H9 (cell line): ENCODE measurements around the gene CD7. TPM values are rescaled to one million over a fixed set of nuclear protein-coding genes. Genes with fewer than 3 reads are reported as not detected.

Experiments used
- DNase-seq: peaks from one replicate; pipeline ENCODE4 v3.0.0-alpha.2; 2017
- H2AFZ ChIP-seq: one replicate; pipeline ENCODE4 v1.6.1; 2013; ENCODE audit warnings: mild to moderate bottlenecking, low read length, control low read depth, moderate library complexity
- H2AK5ac ChIP-seq: 2 replicates; pipeline ENCODE4 v1.6.1; 2013; ENCODE audit warnings: low read length, control low read depth, mixed read lengths; ENCODE audit not compliant: insufficient read length
- H2BK120ac ChIP-seq: one replicate; pipeline ENCODE4 v1.6.1; 2013; ENCODE audit warnings: low read depth, mild to moderate bottlenecking, low read length, control low read depth, inconsistent platforms; ENCODE audit not compliant: poor library complexity, severe bottlenecking
- H2BK12ac ChIP-seq: 2 replicates; pipeline ENCODE4 v1.6.1; 2013; ENCODE audit warnings: low read length, control low read depth, mixed read lengths, low read depth; ENCODE audit not compliant: insufficient read length
- H2BK15ac ChIP-seq: 2 replicates; pipeline ENCODE4 v1.6.1; 2013; ENCODE audit warnings: low read depth, low read length, control low read depth
- H2BK20ac ChIP-seq: one replicate; pipeline ENCODE4 v1.6.1; 2013; ENCODE audit warnings: low read depth, mild to moderate bottlenecking, low read length, control low read depth, inconsistent platforms; ENCODE audit not compliant: poor library complexity, severe bottlenecking
- H2BK5ac ChIP-seq: 2 replicates; pipeline ENCODE4 v1.6.1; 2013; ENCODE audit warnings: low read length, control low read depth, mixed read lengths; ENCODE audit not compliant: insufficient read length
- H3K14ac ChIP-seq: 2 replicates; pipeline ENCODE4 v1.6.1; 2013; ENCODE audit warnings: low read length, control low read depth; ENCODE audit not compliant: insufficient read depth
- H3K18ac ChIP-seq: 2 replicates; pipeline ENCODE4 v1.6.1; 2013; ENCODE audit warnings: low read depth, mild to moderate bottlenecking, mixed read lengths, low read length, control low read depth; ENCODE audit not compliant: insufficient read length
- H3K23ac ChIP-seq: 2 replicates; pipeline ENCODE4 v1.6.1; 2013; ENCODE audit warnings: low read length, control low read depth, mixed read lengths, low read depth; ENCODE audit not compliant: insufficient read length
- H3K23me2 ChIP-seq: 2 replicates; pipeline ENCODE4 v1.6.1; 2013; ENCODE audit warnings: low read depth, mild to moderate bottlenecking, mixed read lengths, low read length, control low read depth; ENCODE audit not compliant: insufficient read length, poor library complexity, severe bottlenecking
- H3K27ac ChIP-seq: 2 replicates; pipeline ENCODE4 v1.5.1; 2013; ENCODE audit warnings: low read length, control low read depth, mixed read lengths, low read depth; ENCODE audit not compliant: insufficient read length
- H3K27me3 ChIP-seq: 2 replicates; pipeline ENCODE4 v1.6.1; 2013; ENCODE audit warnings: low read length, control low read depth, inconsistent platforms; ENCODE audit not compliant: insufficient read depth
- H3K4ac ChIP-seq: 2 replicates; pipeline ENCODE4 v1.6.1; 2013; ENCODE audit warnings: low read depth, mild to moderate bottlenecking, control low read depth, inconsistent platforms, low read length, moderate library complexity
- H3K4me1 ChIP-seq: 2 replicates; pipeline ENCODE4 v1.6.1; 2013; ENCODE audit warnings: low read length, control low read depth, inconsistent platforms; ENCODE audit not compliant: insufficient read depth
- H3K4me2 ChIP-seq: 2 replicates; pipeline ENCODE4 v1.6.1; 2013; ENCODE audit warnings: low read length, control low read depth, mixed read lengths; ENCODE audit not compliant: insufficient read length, insufficient read depth
- H3K56ac ChIP-seq: 2 replicates; pipeline ENCODE4 v1.6.1; 2013; ENCODE audit warnings: low read depth, mild to moderate bottlenecking, mixed read lengths, low read length, control low read depth; ENCODE audit not compliant: insufficient read length
- H3K79me1 ChIP-seq: 2 replicates; pipeline ENCODE4 v1.6.1; 2013; ENCODE audit warnings: low read depth, mild to moderate bottlenecking, moderate library complexity, low read length, control low read depth, inconsistent platforms; ENCODE audit not compliant: insufficient read depth, poor library complexity, severe bottlenecking
- H3K79me2 ChIP-seq: 2 replicates; pipeline ENCODE4 v1.6.1; 2013; ENCODE audit warnings: low read length, control low read depth, inconsistent platforms; ENCODE audit not compliant: insufficient read depth
- H3K9ac ChIP-seq: 2 replicates; pipeline ENCODE4 v1.6.1; 2013; ENCODE audit warnings: low read length, control low read depth, mixed read lengths; ENCODE audit not compliant: insufficient read length; ENCODE audit errors: extremely low read depth
- H3K9me3 ChIP-seq: one replicate; pipeline ENCODE4 v1.6.1; 2013; ENCODE audit warnings: low read depth, low read length, inconsistent platforms; ENCODE audit not compliant: control insufficient read depth
- H3T11ph ChIP-seq: one replicate; pipeline ENCODE4 v1.6.1; 2013; ENCODE audit warnings: mild to moderate bottlenecking, low read length, control low read depth, inconsistent platforms
- H4K20me1 ChIP-seq: one replicate; pipeline ENCODE4 v1.6.1; 2013; ENCODE audit not compliant: control insufficient read depth, insufficient read length, insufficient read depth
- H4K5ac ChIP-seq: 2 replicates; pipeline ENCODE4 v1.6.1; 2013; ENCODE audit warnings: low read depth, mild to moderate bottlenecking, mixed read lengths, low read length, control low read depth; ENCODE audit not compliant: insufficient read length
- H4K8ac ChIP-seq: replicated peaks from 2 replicates; pipeline ENCODE4 v1.6.1; 2013; ENCODE audit warnings: low read length, control low read depth, mixed read lengths, low read depth; ENCODE audit not compliant: insufficient read length
- H4K91ac ChIP-seq: 2 replicates; pipeline ENCODE4 v1.6.1; 2013; ENCODE audit warnings: low read depth, mild to moderate bottlenecking, moderate library complexity, mixed read lengths, low read length, control low read depth; ENCODE audit not compliant: insufficient read length
- H3K27ac Mint-ChIP-seq, 3 experiments: 2 replicates in 2 of 3; 3 replicates in 1 of 3; pipeline ENCODE4 v1.8.0; 2020 to 2021; ENCODE audit warnings: mixed read lengths in 3 of 3, mild to moderate bottlenecking in 1 of 3, moderate library complexity in 1 of 3
- H3K27me3 Mint-ChIP-seq: 2 replicates; pipeline ENCODE4 v1.8.0; 2021; ENCODE audit warnings: low read depth, mild to moderate bottlenecking, moderate library complexity, mixed read lengths
- H3K36me3 Mint-ChIP-seq, 3 experiments: 2 replicates in 2 of 3; 3 replicates in 1 of 3; pipeline ENCODE4 v1.8.0; 2020 to 2021; ENCODE audit warnings: low read depth in 3 of 3, mixed read lengths in 3 of 3; ENCODE audit not compliant: insufficient read depth in 1 of 3
- H3K4me1 Mint-ChIP-seq, 2 experiments: 2 replicates each; pipeline ENCODE4 v1.8.0; 2020; ENCODE audit warnings: mixed read lengths in 2 of 2
- H3K4me3 Mint-ChIP-seq, 2 experiments: 2 replicates in 1 of 2; 3 replicates in 1 of 2; pipeline ENCODE4 v1.8.0; 2020 to 2021; ENCODE audit warnings: mild to moderate bottlenecking in 2 of 2, mixed read lengths in 2 of 2, moderate library complexity in 1 of 2
- H3K9me3 Mint-ChIP-seq, 2 experiments: 2 replicates in 1 of 2; 3 replicates in 1 of 2; pipeline ENCODE4 v1.8.0; 2020; ENCODE audit warnings: mild to moderate bottlenecking in 2 of 2, mixed read lengths in 2 of 2, moderate library complexity in 1 of 2
- CTCF ChIP-seq: fragments of 200-600 bp; sonication (generic); conservative IDR thresholded peaks from 3 replicates; pipeline ENCODE4 v1.8.0; 2021; ENCODE audit warnings: antibody characterized with exemption, mild to moderate bottlenecking
- WGBS: extraction: QIAGEN DNeasy Blood & Tissue Kit; methylation state at CpG from one replicate; pipeline ENCODE4 v1.1.7; 2013; ENCODE audit warnings: missing lambda C conversion rate, low lambda C conversion rate, mixed read lengths; ENCODE audit not compliant: insufficient read length; ENCODE audit errors: extremely low coverage; 5-methylcytosine and 5-hydroxymethylcytosine counted together
- total RNA-seq: library from RNA; stranded (reverse); gene quantifications from 2 replicates; pipeline ENCODE4 v1.2.1, GENCODE V29; 2021

The CD7 gene
- total RNA-seq, 1 experiment from 2014 or later = 0.35 TPM

GRCh38 chr17:82353484-82353883, 36.1 kb upstream of the CD7 start:
- no peak overlapping the region for H3K4me3 Mint-ChIP-seq
- WGBS = no CpG with 5 or more reads among the region's 8 CpGs
- peaks cover 2 to 20% of the 10 kb centered on the region in 2 experiments for H3K4me1 Mint-ChIP-seq
- no peak overlapping the region for H3K27ac ChIP-seq
- H3K27ac Mint-ChIP-seq = no peak overlapping the region
- no peaks in the 10 kb centered on the region for H4K20me1 ChIP-seq
- H3K79me1 ChIP-seq = no peaks in the 10 kb centered on the region
- H2AK5ac ChIP-seq = no peak overlapping the region
- H4K8ac ChIP-seq = no peak overlapping the region
- TF ChIP-seq CTCF = no peak
- no peaks in the 10 kb centered on the region for H3K79me2 ChIP-seq
- H3K9ac ChIP-seq = no peak overlapping the region
- H3T11ph ChIP-seq = no peak overlapping the region
- H3K14ac ChIP-seq = no peak overlapping the region
- no peak overlapping the region for H3K4me2 ChIP-seq
- H3K56ac ChIP-seq = no peak overlapping the region
- no peak overlapping the region for H4K91ac ChIP-seq
- H2BK5ac ChIP-seq = no peak overlapping the region
- no peak for DNase-seq
- H3K9me3 ChIP-seq = no peaks in the 10 kb centered on the region
- H2BK15ac ChIP-seq = no peak overlapping the region
- H3K9me3 Mint-ChIP-seq = no peaks in the 10 kb centered on the region
- no peak overlapping the region for H3K18ac ChIP-seq
- H3K27me3 Mint-ChIP-seq = peaks cover 7% of the 10 kb centered on the region
- H3K4ac ChIP-seq = no peak overlapping the region
- H2BK120ac ChIP-seq = no peak overlapping the region
- no peaks in the 10 kb centered on the region for H3K23me2 ChIP-seq
- no peak overlapping the region for H2BK20ac ChIP-seq
- H3K27me3 ChIP-seq = no peaks in the 10 kb centered on the region
- H3K23ac ChIP-seq = no peak overlapping the region
- H2BK12ac ChIP-seq = no peak overlapping the region
- H4K5ac ChIP-seq = no peak overlapping the region
- no peak overlapping the region for H2AFZ ChIP-seq
- no peaks in the 10 kb centered on the region for H3K36me3 Mint-ChIP-seq
- peaks cover 2% of the 10 kb centered on the region; the same call in 1 of the 2 replicates for H3K4me1 ChIP-seq
